Measurements from ENCODE around the gene GNAQ. TPM values are rescaled to one million over a fixed set of nuclear protein-coding genes. Genes with fewer than 3 reads are reported as not detected.
"Not testable (repeated sequence)": the region's sequence is repeated elsewhere in the genome, so short reads cannot be mapped to it uniquely, and the experiment has no call there.

Gene GNAQ
- total RNA-seq, 1 experiment from 2014 or later: 55.5 TPM

GRCh38 chr9:77881111-77881510, 150.5 kb downstream of the GNAQ start (continued):
- TF ChIP-seq USF1 (CRISPR knock-in tag; IDR thresholded peaks at IDR 0.05): no peak

- Mint-ChIP-seq H3K4me3 (no peak overlapping the region), H3K27me3 (ENCODE audit: low read depth) (no peaks in the 10 kb centered on the region), H3K27ac (no peak overlapping the region), H3K4me1 (peaks cover 34% of the 10 kb centered on the region), H3K9me3 (no peaks in the 10 kb centered on the region), H3K36me3 (no peaks in the 10 kb centered on the region)
- TF ChIP-seq ARID4B (CRISPR knock-in tag; IDR thresholded peaks at IDR 0.05; ENCODE audit: borderline replicate concordance) (no peak), USF1 (CRISPR knock-in tag; IDR thresholded peaks at IDR 0.05) (no peak), ESRRA (CRISPR knock-in tag; IDR thresholded peaks at IDR 0.05; ENCODE audit: borderline replicate concordance) (no peak), FOXJ3 (CRISPR knock-in tag; IDR thresholded peaks at IDR 0.05; ENCODE audit: borderline replicate concordance) (no peak), NR2C2 (CRISPR knock-in tag; IDR thresholded peaks at IDR 0.05) (no peak), PRRX2 (CRISPR knock-in tag; IDR thresholded peaks at IDR 0.05) (no peak), KAT7 (CRISPR knock-in tag; IDR thresholded peaks at IDR 0.05; ENCODE audit: borderline replicate concordance) (no peak), ATF3 (CRISPR knock-in tag; conservative IDR thresholded peaks at IDR 0.05) (no peak), IRF2 (CRISPR knock-in tag; IDR thresholded peaks at IDR 0.05; ENCODE audit: borderline replicate concordance, low read depth) (no peak), ZNF138 (CRISPR knock-in tag; conservative IDR thresholded peaks at IDR 0.05) (no peak), AFF4 (CRISPR knock-in tag; IDR thresholded peaks at IDR 0.05; ENCODE audit: borderline replicate concordance) (no peak), CDX4 (CRISPR knock-in tag; IDR thresholded peaks at IDR 0.05; ENCODE audit: borderline replicate concordance) (no peak), FOXK1 (CRISPR knock-in tag; IDR thresholded peaks at IDR 0.05) (no peak), PREB (CRISPR knock-in tag; IDR thresholded peaks at IDR 0.05; ENCODE audit: borderline replicate concordance) (no peak), ZNF121 (CRISPR knock-in tag; IDR thresholded peaks at IDR 0.05) (no peak)
- ATAC-seq: no peak
- DNase-seq (ENCODE audit: low spot score): no peak
- ChIA-PET CTCF (no interaction called here), POLR2A (interaction anchor here (0.6 kb wide), 1 partner anchor 9 kb away, joined by 11 read pairs; no protein-coding TSS in a partner anchor)
Observed at GRCh38 chr9:77879437-77879943, 152.1 kb downstream of the GNAQ start.

- POLR2A ChIA-PET; ATAC-seq; H3K27ac Mint-ChIP-seq; DNase-seq (ENCODE audit: low spot score); CTCF ChIA-PET; H3K27me3 Mint-ChIP-seq (ENCODE audit: low read depth); H3K36me3 Mint-ChIP-seq; H3K4me3 Mint-ChIP-seq; H3K9me3 Mint-ChIP-seq: not testable (repeated sequence)
- peaks cover 29% of the 10 kb centered on the region for H3K4me1 Mint-ChIP-seq
Observed at GRCh38 chr9:77878793-77879192, 152.8 kb downstream of the GNAQ start.

Measured in WTC11 (cell line).